HCT116 (cell line): Measurements from ENCODE around the gene ACVR1. TPM values are rescaled to one million over a fixed set of nuclear protein-coding genes. Genes with fewer than 3 reads are reported as not detected.

ENCODE experiments used
- ATAC-seq: fragments of 200-7000 bp; cut with Tn5 transposase; 2 replicates; pipeline ENCODE4 v1.9.1; 2020; ENCODE audit warnings: mild to moderate bottlenecking, moderate library complexity
- BruUV-seq: library from RNA; stranded (reverse); fragments of 400-500 nt; replicated peaks from 2 replicates; lab custom pipeline; 2021; lab: Mats Ljungman, UMichigan
- CTCF ChIA-PET: fragments of 300-600 bp; sonication (Branson Sonifier 250); formaldehyde crosslinking; loops from one replicate; lab custom pipeline; 2021; ENCODE audit warnings: antibody characterized with exemption; lab: Charles Lee
- POLR2A ChIA-PET: fragments of 300-600, 350-600 bp; sonication (Branson Sonifier 250); formaldehyde crosslinking; loops from one replicate; lab custom pipeline; 2021; ENCODE audit warnings: antibody characterized with exemption; lab: Charles Lee
- RAD21 ChIA-PET, 2 experiments: fragments of 300-600 bp; sonication (Branson Sonifier 250); formaldehyde crosslinking; loops; one replicate each; lab custom pipeline; 2023; ENCODE audit warnings: low total read pairs in 2 of 2; ENCODE audit not compliant: uncharacterized antibody in 2 of 2, unreplicated experiment in 2 of 2, low non-redundant PET in 1 of 2; lab: Charles Lee
- DNase-seq: peaks from one replicate; pipeline ENCODE4 v3.0.0-alpha.2; 2010; ENCODE audit warnings: low read depth, low spot score
- H2AFZ ChIP-seq: fragments of 200-600 bp; shearing (Covaris generic), sonication (generic); 2 replicates; pipeline ENCODE4 v1.6.1; 2017; ENCODE audit warnings: low read depth, mixed run types, mixed read lengths, antibody characterized with exemption, low read length; ENCODE audit not compliant: poor library complexity, severe bottlenecking
- H3K27ac ChIP-seq: 2 replicates; pipeline ENCODE4 v1.5.1; 2012; ENCODE audit warnings: low read depth, low read length
- H3K27me3 ChIP-seq: fragments of 200-600 bp; sonication (generic); 2 replicates; pipeline ENCODE4 v1.6.1; 2016; ENCODE audit warnings: mixed run types, low read length, mixed read lengths; ENCODE audit not compliant: insufficient read depth
- H3K36me3 ChIP-seq, 2 experiments: fragments of 200-500 bp in 1 of 2; fragments of 200-600 bp in 1 of 2; sonication (Bioruptor generic) in 1 of 2; sonication (generic) in 1 of 2; 2 replicates each; pipeline versions ENCODE4 v1.5.1 to v1.6.1; 2014 to 2016; ENCODE audit warnings: low read length in 2 of 2, inconsistent platforms in 1 of 2, mixed read lengths in 1 of 2, mixed run types in 1 of 2; ENCODE audit not compliant: insufficient read depth in 2 of 2, control insufficient read depth in 1 of 2
- H3K4me1 ChIP-seq, 2 experiments: fragments of 200-600 bp in 1 of 2; sonication (generic) in 1 of 2; 2 replicates each; pipeline versions ENCODE4 v1.5.1 to v1.6.1; 2012 to 2017; ENCODE audit warnings: low read length in 2 of 2, inconsistent platforms in 1 of 2, mild to moderate bottlenecking in 1 of 2, mixed read lengths in 1 of 2, mixed run types in 1 of 2, moderate library complexity in 1 of 2; ENCODE audit not compliant: insufficient read depth in 2 of 2, control insufficient read depth in 1 of 2
- H3K4me2 ChIP-seq: fragments of 200-600 bp; sonication (generic); 2 replicates; pipeline ENCODE4 v1.6.1; 2017; ENCODE audit warnings: mixed run types, low read length, mixed read lengths
- H3K4me3 ChIP-seq, 2 experiments: fragments of 200-600 bp in 1 of 2; sonication (generic) in 1 of 2; replicated peaks in 1 of 2; 2 replicates each; pipeline ENCODE4 v1.5.1; 2011 to 2016; ENCODE audit warnings: low read length in 2 of 2, control low read depth in 1 of 2, low read depth in 1 of 2, mild to moderate bottlenecking in 1 of 2, mixed read lengths in 1 of 2, mixed run types in 1 of 2
- H3K79me2 ChIP-seq: fragments of 200-600 bp; sonication (generic); 2 replicates; pipeline ENCODE4 v1.6.1; 2017; ENCODE audit warnings: mild to moderate bottlenecking, mixed run types, low read length, moderate library complexity, mixed read lengths; ENCODE audit not compliant: insufficient read depth
- H3K9ac ChIP-seq: fragments of 200-600 bp; sonication (generic); 2 replicates; pipeline ENCODE4 v1.6.1; 2016; ENCODE audit warnings: low read length, mixed read lengths
- H3K9me2 ChIP-seq: fragments of 200-600 bp; sonication (generic), shearing (Covaris generic); 2 replicates; pipeline ENCODE4 v1.6.1; 2017; ENCODE audit warnings: mixed run types, mild to moderate bottlenecking, moderate library complexity; ENCODE audit not compliant: insufficient read depth
- H3K9me3 ChIP-seq, 2 experiments: fragments of 200-500 bp in 1 of 2; fragments of 200-600 bp in 1 of 2; sonication (Bioruptor generic) in 1 of 2; sonication (generic) in 1 of 2; 2 replicates each; pipeline ENCODE4 v1.6.1; 2014 to 2017; ENCODE audit warnings: low read length in 2 of 2, mixed read lengths in 2 of 2, inconsistent platforms in 1 of 2, low read depth in 1 of 2, mild to moderate bottlenecking in 1 of 2, mixed run types in 1 of 2, moderate library complexity in 1 of 2; ENCODE audit not compliant: control insufficient read depth in 1 of 2, insufficient read depth in 1 of 2
- H4K20me1 ChIP-seq: fragments of 200-600 bp; sonication (generic), shearing (Covaris generic); 2 replicates; pipeline ENCODE4 v1.6.1; 2017; ENCODE audit warnings: mixed run types, mild to moderate bottlenecking, moderate library complexity; ENCODE audit not compliant: insufficient read depth
- CBX3 ChIP-seq: IDR thresholded peaks from 2 replicates; pipeline ENCODE4 v1.6.1; 2012; ENCODE audit warnings: low read depth
- CEBPB ChIP-seq: IDR thresholded peaks from 2 replicates; pipeline ENCODE4 v1.6.1; 2012; ENCODE audit warnings: low read depth
- CTCF ChIP-seq, 3 experiments: fragments of 200-600 bp in 1 of 3; sonication (generic) in 1 of 3; IDR thresholded peaks in 2 of 3; conservative IDR thresholded peaks in 1 of 3; 2 replicates each; pipeline ENCODE4 v1.5.1; 2012 to 2017; ENCODE audit warnings: low read depth in 2 of 3, low read length in 2 of 3, antibody characterized with exemption in 1 of 3, borderline replicate concordance in 1 of 3, control low read depth in 1 of 3, mild to moderate bottlenecking in 1 of 3, mixed read lengths in 1 of 3, mixed run types in 1 of 3, moderate library complexity in 1 of 3; ENCODE audit not compliant: insufficient read depth in 1 of 3
- EGR1 ChIP-seq: IDR thresholded peaks from 2 replicates; pipeline ENCODE4 v1.6.1; 2012; ENCODE audit warnings: low read depth
- EZH2 ChIP-seq: fragments of 200-600 bp; sonication (generic); IDR thresholded peaks from 2 replicates; pipeline ENCODE4 v1.6.1; 2017; ENCODE audit warnings: antibody characterized with exemption, mixed run types
- EZH2phosphoT487 ChIP-seq: fragments of 200-600 bp; IDR thresholded peaks from 2 replicates; pipeline ENCODE4 v1.6.1; 2018; ENCODE audit warnings: antibody characterized with exemption, borderline replicate concordance
- FOSL1 ChIP-seq: IDR thresholded peaks from 2 replicates; pipeline ENCODE4 v1.6.1; 2012; ENCODE audit warnings: low read depth
- JUND ChIP-seq: IDR thresholded peaks from 2 replicates; pipeline ENCODE4 v1.6.1; 2012
- MAX ChIP-seq: IDR thresholded peaks from 2 replicates; pipeline ENCODE4 v1.6.1; 2012
- POLR2A ChIP-seq: IDR thresholded peaks from 2 replicates; pipeline ENCODE4 v1.7.0; 2011; ENCODE audit warnings: borderline replicate concordance; ENCODE audit not compliant: insufficient read depth, insufficient read length; ENCODE audit errors: extremely low read depth
- POLR2AphosphoS5 ChIP-seq: IDR thresholded peaks from 2 replicates; pipeline ENCODE4 v1.6.1; 2011; ENCODE audit warnings: mild to moderate bottlenecking, low read depth, low read length, moderate library complexity
- REST ChIP-seq: IDR thresholded peaks from 2 replicates; pipeline ENCODE4 v1.6.1; 2012; ENCODE audit warnings: low read depth
- SIN3A ChIP-seq: IDR thresholded peaks from 2 replicates; pipeline ENCODE4 v1.6.1; 2012; ENCODE audit warnings: low read depth
- SP1 ChIP-seq: IDR thresholded peaks from 2 replicates; pipeline ENCODE4 v1.6.1; 2012; ENCODE audit warnings: low read depth
- SRF ChIP-seq: IDR thresholded peaks from 2 replicates; pipeline ENCODE4 v1.6.1; 2012; ENCODE audit warnings: low read depth
- TCF7L2 ChIP-seq: IDR thresholded peaks from 2 replicates; pipeline ENCODE4 v1.7.0; 2011; ENCODE audit warnings: borderline replicate concordance, inconsistent platforms; ENCODE audit not compliant: insufficient read depth, insufficient read length; ENCODE audit errors: extremely low read depth
- YY1 ChIP-seq: IDR thresholded peaks from 2 replicates; pipeline ENCODE4 v1.6.1; 2011; ENCODE audit warnings: low read length, low read depth, moderate library complexity, mild to moderate bottlenecking; ENCODE audit not compliant: insufficient replicate concordance; ENCODE audit errors: extremely low read depth
- ZBTB33 ChIP-seq: IDR thresholded peaks from 2 replicates; pipeline ENCODE4 v1.6.1; 2011; ENCODE audit warnings: mild to moderate bottlenecking, low read length, moderate library complexity; ENCODE audit not compliant: insufficient replicate concordance; ENCODE audit errors: extremely low read depth
- ZFX ChIP-seq: fragments of 450-650 bp; IDR thresholded peaks from 2 replicates; pipeline ENCODE4 v1.6.1; 2017
- ZNF274 ChIP-seq: fragments of 200-500 bp; sonication (Bioruptor generic); IDR thresholded peaks from 2 replicates; pipeline ENCODE4 v1.6.1; 2014; ENCODE audit warnings: mild to moderate bottlenecking, low read depth, low read length, inconsistent platforms
- intact Hi-C: fragments of 100-400 bp; cut with micrococcal nuclease; formaldehyde crosslinking; loops from 2 replicates; pipeline ENCODE4 v1.10.0; 2022
- total RNA-seq: library from RNA; stranded (reverse); gene quantifications from one replicate; pipeline ENCODE4 v1.2.1, GENCODE V29; 2021; ENCODE audit not compliant: unreplicated experiment

ACVR1 gene
- total RNA-seq, 1 experiment from 2014 or later: 16.9 TPM

GRCh38 chr2:157841485-157841884 lies 34.6 kb downstream of the ACVR1 start:
- no peak overlapping the region for H3K27ac ChIP-seq
- H3K9me3 ChIP-seq: no peaks in the 10 kb centered on the region
- ChIA-PET CTCF (no interaction called here), RAD21 (no interaction called here), POLR2A (no interaction called here)
- no peak overlapping the region for H3K9ac ChIP-seq
- H4K20me1 ChIP-seq: no peaks in the 10 kb centered on the region
- BruUV-seq: no TSS peak
- ATAC-seq (no peak), DNase-seq (no peak)
- no peak for TF ChIP-seq ZFX
- no peak for TF ChIP-seq JUND
- TF ChIP-seq EZH2: no peak
- no peak for TF ChIP-seq EGR1
- no peak for TF ChIP-seq FOSL1
- TF ChIP-seq ZNF274: no peak
- no peak for TF ChIP-seq ZBTB33
- no peak for TF ChIP-seq POLR2A
- no peak for TF ChIP-seq SRF
- TF ChIP-seq POLR2AphosphoS5: no peak
- TF ChIP-seq REST: no peak
- TF ChIP-seq TCF7L2: no peak
- TF ChIP-seq CTCF (IDR thresholded peaks at IDR 0.05 in 2 of 3, conservative IDR thresholded peaks at IDR 0.05 in 1 of 3; ENCODE audit: borderline replicate concordance in 1 of 3, insufficient read depth in 1 of 3, low read depth in 2 of 3, low read length in 2 of 3): no peak
- no peak for TF ChIP-seq SP1
- TF ChIP-seq CEBPB: no peak
- TF ChIP-seq SIN3A: no peak
- TF ChIP-seq MAX: no peak
- TF ChIP-seq EZH2phosphoT487: no peak
- TF ChIP-seq CBX3: no peak
- no peak for TF ChIP-seq YY1
- H3K36me3 ChIP-seq: no peaks in the 10 kb centered on the region
- no peak overlapping the region for H3K4me2 ChIP-seq
- H3K4me3 ChIP-seq: no peak overlapping the region
- no peaks in the 10 kb centered on the region for H3K9me2 ChIP-seq
- H3K79me2 ChIP-seq: no peaks in the 10 kb centered on the region
- H2AFZ ChIP-seq: no peak overlapping the region
- peaks cover 39 to 44% of the 10 kb centered on the region in 2 experiments for H3K4me1 ChIP-seq
- intact Hi-C loops: no loop called here
- no peaks in the 10 kb centered on the region for H3K27me3 ChIP-seq
